SH-SY5Y (cell line): ENCODE data around the gene ACTBL2.

ENCODE experiments used
- GATA2 ChIP-seq: IDR thresholded peaks from 2 replicates; pipeline ENCODE4 v1.6.1; 2011; ENCODE audit warnings: mild to moderate bottlenecking, low read depth, low read length
- GATA3 ChIP-seq: IDR thresholded peaks from 2 replicates; pipeline ENCODE4 v1.6.1; 2011; ENCODE audit warnings: low read depth, mild to moderate bottlenecking, low read length, moderate library complexity

The ACTBL2 gene

DNA sequence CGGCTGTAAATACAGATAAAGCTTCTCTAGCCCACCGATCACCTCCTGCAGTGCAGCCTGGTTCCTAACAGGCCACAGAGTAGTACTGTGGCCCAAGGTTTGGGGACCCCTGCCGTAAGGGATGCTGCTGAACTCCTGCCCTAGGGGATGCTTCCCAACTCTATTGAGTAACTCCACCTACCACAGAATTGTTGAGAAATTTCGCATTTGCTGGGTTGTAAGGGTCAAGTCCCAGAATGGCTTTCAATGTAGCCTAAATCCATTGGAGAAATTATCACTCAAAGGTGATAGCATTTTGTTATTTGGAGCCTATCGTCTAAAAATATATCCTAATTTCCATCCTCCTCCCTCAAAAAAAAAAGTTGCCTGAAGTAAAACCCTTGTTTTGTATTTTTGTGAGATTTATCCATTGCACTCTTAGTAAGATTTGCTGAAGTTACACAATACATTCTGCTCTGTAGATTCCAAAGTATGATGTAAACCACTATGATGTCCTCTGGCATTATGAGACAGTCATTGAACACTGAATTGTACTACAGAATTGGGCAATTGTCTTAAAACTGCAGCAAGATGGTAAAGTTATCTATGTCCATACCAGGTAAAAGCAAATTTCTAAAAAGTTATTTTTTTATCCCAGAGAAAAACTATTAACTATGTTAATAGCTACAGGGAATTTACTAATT, 14.0 kb downstream of the ACTBL2 start:
- TF ChIP-seq GATA3 (no peak), GATA2 (no peak)

DNA sequence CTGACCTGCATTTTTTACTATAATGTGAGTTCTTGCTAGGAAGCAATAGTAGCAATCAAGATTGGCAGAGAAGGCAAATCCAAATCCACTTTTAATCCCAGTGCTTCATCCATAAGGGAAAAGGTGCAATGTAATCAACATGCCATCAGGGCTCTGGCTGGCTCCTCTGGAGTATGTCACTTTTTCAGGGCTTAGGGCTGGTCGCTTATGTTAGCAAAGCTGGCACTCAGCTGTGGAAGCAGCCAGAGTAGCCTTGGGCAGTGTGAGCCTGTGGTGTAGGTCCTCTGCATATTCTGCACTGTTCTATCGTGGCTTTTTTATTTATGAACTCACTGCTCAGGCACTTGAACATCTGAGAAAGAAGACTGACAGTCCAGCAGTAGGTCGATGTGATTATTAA, 16.1 kb downstream of the ACTBL2 start:
- TF ChIP-seq GATA2 (peak; percentile 91), GATA3 (peak; percentile 52; the same call in 1 of the 2 replicates)

DNA sequence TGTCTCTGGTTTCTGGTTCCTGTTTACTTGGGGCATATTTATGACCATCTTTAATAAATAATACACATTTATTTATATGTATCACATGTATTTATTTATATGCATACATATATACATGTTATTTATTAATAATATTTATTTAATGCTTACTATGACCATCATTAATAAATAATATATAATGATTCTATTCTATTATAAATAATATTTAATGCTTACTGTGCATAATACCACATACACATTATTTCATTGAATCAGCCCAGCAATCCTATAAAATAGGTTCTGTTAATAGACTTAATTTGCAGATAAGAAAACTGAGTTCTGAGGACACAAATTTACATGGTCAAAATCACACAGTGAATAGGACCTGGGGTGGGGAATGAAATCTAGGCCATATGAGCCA, 24.2 kb downstream of the ACTBL2 start:
- no peak for TF ChIP-seq GATA3
- no peak for TF ChIP-seq GATA2

- TF ChIP-seq GATA3 (no peak), GATA2 (no peak)
These were observed 26.0 kb downstream of the ACTBL2 start for GRCh38 chr5:57456531-57457135.

DNA sequence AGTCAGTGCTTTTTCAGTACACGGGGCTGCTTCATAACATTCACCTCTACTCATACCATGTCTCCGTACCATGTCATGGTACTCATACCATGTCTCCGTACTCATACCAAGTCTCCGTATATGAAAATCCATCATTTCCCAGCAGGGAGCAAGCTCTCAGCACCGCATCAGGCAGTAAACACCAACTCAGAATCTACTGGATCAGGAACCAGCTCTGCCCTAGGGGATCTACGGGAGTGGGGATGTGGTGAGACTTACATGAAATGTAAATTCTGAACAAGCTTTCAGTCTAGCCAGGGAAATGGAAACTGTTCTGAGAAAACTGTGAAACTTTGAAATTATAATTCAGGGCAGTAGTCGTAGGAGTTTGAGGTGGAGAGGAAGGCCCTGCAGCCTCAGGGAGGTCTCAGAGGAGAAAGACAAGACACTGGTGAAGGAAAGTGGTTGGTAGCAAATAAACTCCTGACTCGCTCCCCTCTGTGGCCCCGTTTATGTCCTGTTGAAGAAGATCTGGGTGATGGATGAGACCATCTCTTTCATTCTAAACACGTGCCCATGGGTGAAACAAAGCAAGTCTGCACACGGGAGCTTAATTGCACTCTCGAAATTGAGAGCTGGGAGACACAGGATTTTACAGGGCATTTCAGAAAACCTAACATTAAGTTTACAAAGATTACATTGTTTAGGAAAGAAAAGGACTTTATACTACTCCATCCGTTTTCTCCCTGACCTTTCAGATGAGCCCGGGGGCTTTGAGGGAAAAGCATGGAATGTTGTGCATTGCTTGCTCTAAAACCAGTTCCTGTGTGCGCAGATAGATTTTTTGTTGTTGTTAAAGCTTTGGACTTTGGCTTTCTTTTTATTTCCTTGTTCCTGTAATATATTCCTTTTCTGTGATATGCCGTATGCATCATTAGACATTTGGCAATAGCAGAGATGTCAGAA, 26.8 kb downstream of the ACTBL2 start:
- TF ChIP-seq GATA2 (no peak), GATA3 (no peak)

DNA sequence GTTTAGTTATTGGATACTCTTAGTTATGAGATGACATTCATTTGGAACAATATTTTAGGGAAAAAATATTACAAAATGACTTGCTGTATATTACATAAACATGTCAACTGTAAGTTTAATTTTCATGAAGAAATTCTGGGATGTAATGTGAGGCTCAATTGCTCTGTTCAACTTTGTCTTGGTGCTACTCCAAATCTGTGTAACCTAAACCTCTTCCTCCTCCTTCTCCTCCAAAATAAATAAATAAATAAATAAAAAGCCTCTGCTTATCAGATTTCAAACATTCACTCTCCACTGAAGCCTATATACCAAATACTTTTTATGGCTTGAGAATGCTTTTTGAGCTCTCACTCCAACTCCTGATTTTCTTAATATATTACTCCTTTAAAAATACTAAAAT, 27.7 kb downstream of the ACTBL2 start:
- TF ChIP-seq GATA2 (no peak), GATA3 (no peak)

- TF ChIP-seq GATA2 (no peak), GATA3 (no peak)
These were observed 28.9 kb downstream of the ACTBL2 start for GRCh38 chr5:57453728-57454127.

- TF ChIP-seq GATA3 (no peak), GATA2 (no peak)
These were observed 29.7 kb downstream of the ACTBL2 start for GRCh38 chr5:57452885-57453284.

GRCh38 chr5:57450991-57451876, 31.4 kb downstream of the ACTBL2 start:
- TF ChIP-seq GATA2 (no peak), GATA3 (no peak)

GRCh38 chr5:57448751-57449150, 33.9 kb downstream of the ACTBL2 start:
- TF ChIP-seq GATA2 (no peak), GATA3 (no peak)

DNA sequence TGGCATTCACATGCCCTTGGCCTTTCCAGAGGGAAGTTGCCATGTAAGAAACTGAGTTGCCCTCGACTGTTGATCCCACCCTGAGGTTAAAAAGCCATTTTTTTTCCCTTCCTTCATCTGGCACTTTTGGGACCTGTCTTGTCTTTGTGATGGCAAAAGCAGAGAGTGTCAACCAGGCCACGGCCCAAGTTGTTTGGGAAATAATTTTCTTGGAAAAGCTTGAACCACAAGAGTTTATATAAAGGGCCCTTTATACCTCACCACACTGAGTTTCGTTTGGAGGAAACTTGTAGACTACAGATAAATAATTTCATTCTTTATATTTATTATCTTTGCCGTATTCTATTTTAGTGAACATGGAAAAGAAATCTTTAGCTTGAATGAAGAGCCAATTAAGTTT, 34.3 kb downstream of the ACTBL2 start:
- TF ChIP-seq GATA2, result no peak
- no peak for TF ChIP-seq GATA3

DNA sequence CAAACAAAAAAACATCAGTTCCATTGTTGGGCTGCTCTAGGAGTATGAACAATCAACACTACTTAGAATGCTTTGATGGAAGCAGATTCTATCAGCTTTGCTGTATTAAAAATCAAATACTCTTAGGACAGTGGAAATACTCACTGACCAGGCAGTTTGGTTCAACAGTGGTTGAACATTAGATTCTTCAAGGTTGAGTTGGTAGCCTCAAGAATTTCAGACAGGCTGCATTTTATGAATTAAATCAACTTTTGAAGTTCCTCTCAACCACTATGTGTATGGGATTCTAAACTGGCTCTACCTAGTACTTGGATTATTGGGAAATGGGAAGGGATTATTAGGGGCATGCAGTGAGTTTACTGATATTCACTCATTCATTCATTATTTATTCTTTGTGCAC, 35.0 kb downstream of the ACTBL2 start:
- TF ChIP-seq GATA3, result no peak
- TF ChIP-seq GATA2, result no peak

- TF ChIP-seq GATA2 (no peak), GATA3 (no peak)
These were observed 35.6 kb downstream of the ACTBL2 start for GRCh38 chr5:57446966-57447365.

DNA sequence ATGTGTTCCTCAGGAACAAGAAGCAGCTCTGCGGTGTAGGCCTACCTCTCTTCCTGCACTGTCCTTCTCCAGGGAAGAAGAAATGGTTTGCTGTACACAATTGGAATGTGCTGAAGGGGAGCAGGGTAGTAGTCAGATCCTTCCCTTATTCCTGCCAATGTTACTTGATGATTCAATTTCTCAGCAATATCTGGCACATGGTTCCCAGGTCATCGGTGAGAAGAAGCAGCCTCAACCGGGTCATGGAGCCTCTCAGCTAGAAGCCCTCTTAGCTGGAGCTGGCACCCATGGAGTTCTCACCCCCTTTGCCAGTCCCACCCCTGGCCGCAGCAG, 36.9 kb downstream of the ACTBL2 start:
- no peak for TF ChIP-seq GATA2
- TF ChIP-seq GATA3, result no peak
